ENCODE measurements around the gene FAM20B.

Gene FAM20B

GRCh38 chr1:179115181-179115580, 89.5 kb downstream of the FAM20B start:
- no peak for DNase-seq (ENCODE audit: low read depth, low spot score)
- no peak overlapping the region for H3K4me3 ChIP-seq (ENCODE audit: low read length)

GRCh38 chr1:179119513-179119912, 93.8 kb downstream of the FAM20B start:
- no peak overlapping the region for H3K4me3 ChIP-seq (ENCODE audit: low read length)
- no peak for DNase-seq (ENCODE audit: low read depth, low spot score)

GRCh38 chr1:179120736-179121135, 95.0 kb downstream of the FAM20B start:
- no peak for DNase-seq (ENCODE audit: low read depth, low spot score)
- H3K4me3 ChIP-seq (ENCODE audit: low read length): no peak overlapping the region

GRCh38 chr1:179121159-179121938, 95.7 kb downstream of the FAM20B start:
- H3K4me3 ChIP-seq (ENCODE audit: low read length): no peak overlapping the region
- DNase-seq (ENCODE audit: low read depth, low spot score): peak; percentile 43

- no peak for DNase-seq (ENCODE audit: low read depth, low spot score)
- no peak overlapping the region for H3K4me3 ChIP-seq (ENCODE audit: low read length)
Observed at GRCh38 chr1:179124873-179125272, 99.2 kb downstream of the FAM20B start.

All from Jurkat, Clone E6-1 (cell line).